ENCODE data around the gene UNC5B.
A peak's percentile ranks its signal among the peaks of the same experiment; 100 is the strongest.

UNC5B gene

DNA sequence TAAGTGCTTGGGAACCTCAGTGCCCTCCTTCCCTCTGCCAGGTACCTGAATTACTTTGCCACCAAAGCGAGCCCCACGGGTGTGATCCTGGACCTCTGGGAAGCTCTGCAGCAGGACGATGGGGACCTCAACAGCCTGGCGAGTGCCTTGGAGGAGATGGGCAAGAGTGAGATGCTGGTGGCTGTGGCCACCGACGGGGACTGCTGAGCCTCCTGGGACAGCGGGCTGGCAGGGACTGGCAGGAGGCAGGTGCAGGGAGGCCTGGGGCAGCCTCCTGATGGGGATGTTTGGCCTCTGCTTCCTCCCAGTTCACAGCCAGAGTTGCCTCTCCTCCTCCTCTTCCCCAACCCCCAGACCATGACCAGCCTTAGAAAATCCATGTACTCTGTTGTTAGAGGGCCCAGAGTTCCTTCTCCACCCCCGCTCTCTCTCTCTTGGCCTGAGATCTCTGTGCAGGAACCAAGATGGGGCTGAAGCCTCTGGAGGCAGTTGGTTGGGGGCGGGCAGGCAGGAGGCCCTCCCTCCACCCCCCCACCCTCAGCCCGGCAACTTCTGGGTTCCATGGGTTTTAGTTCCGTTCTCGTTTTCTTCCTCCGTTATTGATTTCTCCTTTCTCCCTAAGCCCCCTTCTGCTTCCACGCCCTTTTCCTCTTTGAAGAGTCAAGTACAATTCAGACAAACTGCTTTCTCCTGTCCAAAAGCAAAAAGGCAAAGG is 86.9 kb downstream of the UNC5B start:
- DNase-seq (ENCODE audit: low read depth in 2 of 2) = no peak

DNA sequence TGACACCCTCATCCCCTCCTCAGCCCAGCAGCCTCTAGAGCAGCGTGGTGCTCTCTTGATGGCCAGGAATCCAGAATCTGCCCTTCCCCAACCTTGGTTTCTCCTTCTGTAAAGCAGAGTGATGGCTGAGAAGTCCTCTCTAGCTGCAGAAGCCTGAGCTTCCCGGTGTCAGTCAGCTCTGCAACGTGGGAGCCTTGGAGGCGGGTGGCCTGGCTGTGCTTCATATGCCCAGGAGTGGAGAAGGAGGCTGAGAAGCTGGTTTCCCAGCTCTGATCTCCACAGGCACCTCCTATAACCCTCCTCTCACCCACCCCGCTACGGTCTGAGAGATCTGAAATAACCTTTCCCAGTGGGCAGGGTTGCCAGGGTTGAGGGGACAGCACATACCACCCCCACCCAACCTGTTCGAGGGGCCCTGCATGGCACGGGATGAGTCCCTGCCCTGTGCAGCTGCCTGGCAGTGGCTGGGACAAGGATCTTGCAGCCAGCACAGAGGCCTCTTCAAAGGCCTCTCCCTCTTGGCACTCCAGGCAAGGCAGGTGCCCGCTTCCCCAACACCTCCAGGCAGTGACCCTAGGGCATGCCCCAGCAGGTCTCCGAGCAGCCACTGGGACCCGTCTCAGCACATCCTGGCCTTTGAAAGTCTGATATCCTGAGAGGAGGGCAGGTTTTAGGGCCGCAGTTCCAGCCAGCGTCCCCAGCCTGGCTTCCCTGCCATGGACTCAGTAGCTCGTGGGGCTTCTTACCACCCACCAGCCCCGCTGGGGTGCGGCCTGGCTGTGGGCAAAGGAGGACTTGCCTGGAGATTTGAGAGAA is 88.4 kb downstream of the UNC5B start:
- no peak for DNase-seq (ENCODE audit: low read depth in 2 of 2)

DNA sequence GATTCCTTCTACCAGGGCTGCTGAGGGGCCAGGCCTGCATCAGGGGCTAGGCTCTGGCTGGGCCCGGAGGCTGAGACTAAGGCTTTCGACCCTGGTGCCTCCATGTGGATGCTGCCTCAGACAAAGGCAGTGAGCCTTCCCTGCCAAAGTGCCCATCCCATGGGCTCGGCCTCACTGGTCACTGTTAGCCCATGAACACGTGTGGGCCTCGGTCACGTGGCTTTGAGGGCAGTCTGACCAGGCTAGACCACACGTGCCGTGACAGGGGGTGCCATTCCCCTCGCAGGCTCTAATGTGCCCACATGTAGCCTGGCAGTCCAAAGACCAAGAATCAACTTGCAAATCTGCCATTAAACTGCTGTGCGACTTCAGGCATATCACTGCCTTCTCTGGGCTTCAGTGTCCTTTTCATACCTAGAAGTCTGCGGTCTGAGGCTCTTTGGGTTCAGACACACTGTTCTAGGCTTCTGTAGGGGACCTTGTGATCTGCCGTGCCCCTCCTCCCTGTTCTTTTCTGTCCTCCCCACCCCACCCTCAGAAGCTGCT is 89.1 kb downstream of the UNC5B start:
- no peak for DNase-seq (ENCODE audit: low read depth in 2 of 2)

DNA sequence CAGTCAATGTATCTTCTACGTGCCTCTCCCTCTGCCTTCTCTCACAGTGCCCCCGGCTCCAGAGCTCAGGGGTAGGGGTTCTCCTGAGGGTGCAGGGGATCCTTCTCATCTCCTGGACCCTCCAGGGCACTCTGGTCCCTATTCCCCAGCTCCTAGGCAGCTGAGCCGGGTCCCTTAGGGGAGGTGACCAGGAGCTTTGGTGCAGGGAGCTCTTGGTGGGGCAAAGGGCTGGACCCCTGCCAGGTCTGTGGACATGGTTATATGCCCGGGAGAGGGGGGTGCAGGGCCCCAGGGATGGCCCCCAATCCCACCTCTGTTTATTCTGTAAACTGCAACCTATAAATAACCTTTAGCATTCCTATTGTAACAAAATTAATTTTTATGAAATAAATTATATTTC is 90.1 kb downstream of the UNC5B start:
- DNase-seq (ENCODE audit: low read depth in 2 of 2) = no peak

DNA sequence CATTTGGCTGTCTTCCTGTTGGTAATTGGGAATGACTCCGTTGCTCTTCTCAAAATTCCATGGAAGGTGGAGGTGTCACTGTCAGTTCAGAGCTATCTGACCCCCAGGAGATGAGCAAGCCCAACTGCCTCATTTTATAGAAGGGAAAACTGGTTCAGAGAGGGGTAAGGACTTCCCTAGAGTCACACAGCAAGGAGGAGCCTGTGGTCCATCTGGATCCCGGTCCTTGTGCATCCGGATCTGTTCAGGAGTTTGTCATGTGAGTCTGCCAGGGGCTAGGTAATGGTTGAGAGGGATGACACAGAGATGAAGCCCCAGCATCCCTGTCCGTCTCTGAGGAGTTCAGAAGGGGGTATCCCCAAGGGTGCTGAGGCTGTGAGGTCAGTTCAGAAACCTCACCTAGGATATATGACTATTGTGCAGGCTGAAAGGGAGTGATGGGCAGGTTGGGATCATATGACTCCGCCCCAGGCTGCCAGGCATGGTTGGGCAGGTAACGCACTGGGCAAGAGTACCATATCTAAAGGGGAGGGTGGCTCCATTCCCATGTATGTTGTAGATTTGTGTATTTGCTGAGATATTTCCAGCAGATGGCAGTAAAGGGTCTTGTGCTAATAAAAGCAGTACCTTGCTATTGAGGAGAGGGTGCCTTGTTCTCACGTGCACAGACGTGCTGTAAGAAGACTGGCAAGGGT is 90.7 kb downstream of the UNC5B start:
- DNase-seq (ENCODE audit: low read depth in 2 of 2) = no peak

DNA sequence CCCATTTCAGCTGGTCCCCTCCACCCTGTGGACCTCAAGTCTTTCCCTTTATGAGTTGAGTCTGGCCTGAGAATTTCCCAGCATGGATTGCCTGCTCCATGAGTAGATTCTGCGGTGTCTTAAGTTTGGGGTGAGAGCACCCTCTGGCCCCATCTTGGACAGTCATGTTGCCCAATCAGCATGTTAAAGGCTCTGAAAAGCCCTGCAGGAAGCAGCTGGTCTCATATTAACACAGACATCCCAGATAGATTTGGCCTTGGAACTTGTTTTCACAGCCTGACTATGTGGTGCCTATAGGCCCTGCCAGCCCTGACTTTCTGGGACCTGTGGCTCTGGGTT is 91.2 kb downstream of the UNC5B start:
- DNase-seq (ENCODE audit: low read depth in 2 of 2) = no peak

DNA sequence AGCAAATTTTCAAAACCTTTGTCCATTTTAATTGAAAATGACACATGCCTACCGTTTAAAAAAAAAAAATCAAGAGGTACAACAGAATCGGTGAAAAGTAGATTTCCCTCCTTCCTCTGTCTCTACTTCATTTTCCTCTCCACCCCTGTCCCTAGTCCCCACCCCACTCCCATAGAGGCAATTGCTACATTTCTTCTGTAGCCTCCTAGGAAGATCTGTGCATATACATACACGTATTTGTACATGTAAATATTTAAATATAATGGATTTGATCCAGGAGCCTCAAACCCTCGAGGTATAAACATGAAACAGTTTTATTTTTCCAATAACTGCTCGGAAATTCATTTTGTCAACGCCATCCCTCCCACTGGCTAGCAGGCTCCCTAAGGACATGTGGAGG is 92.5 kb downstream of the UNC5B start:
- DNase-seq (ENCODE audit: low read depth in 2 of 2) = no peak

DNA sequence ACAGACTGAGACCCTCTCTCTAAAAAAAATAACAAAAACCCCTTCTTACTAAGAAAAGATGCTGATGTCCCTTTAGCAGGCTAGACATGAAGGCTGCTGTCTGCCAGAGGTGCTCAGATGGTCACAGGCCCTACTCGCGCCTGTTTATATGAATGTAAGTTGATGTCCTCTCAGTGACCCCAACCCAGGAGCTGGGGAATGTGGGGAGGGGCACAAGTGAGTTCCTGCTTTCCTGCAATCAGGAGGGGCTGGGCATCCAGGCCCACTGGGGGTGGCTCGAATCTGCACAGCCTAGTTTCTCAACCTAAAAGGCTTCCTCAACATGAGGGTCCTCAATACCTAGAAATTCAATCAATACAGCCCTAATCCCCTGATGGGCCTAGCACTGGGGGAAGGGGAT is 94.6 kb downstream of the UNC5B start:
- DNase-seq (ENCODE audit: low read depth in 2 of 2) = no peak

DNA sequence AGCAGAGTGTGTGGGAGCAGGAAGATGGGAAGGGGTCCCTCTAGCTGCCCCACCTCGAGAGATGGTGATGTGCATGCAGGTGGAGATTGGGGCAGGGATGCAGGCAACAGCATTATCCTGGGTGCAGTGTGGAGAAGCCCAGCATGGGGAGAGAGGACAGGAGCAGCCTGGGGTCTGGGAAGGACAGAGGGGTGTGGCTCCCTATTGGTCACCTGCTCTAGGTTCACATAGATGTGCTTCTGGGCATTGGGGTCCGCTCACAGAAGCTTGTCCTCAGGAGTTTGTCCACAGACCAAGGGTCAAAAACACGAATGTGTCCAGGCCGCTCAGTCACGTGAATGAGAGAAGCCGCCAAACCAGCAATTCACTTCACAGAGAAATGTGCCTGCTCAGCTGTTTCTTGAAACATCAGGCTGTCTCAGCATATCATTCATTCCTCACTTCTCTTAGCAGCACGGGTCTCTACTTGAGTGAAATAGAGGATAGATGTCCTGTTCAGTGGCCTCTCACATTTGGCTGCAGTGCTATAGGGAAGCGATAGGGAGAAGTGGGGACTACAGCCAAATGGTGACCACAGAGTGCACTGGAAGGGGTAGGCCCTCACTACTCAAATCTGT is 95.2 kb downstream of the UNC5B start:
- no peak for DNase-seq (ENCODE audit: low read depth in 2 of 2)

DNA sequence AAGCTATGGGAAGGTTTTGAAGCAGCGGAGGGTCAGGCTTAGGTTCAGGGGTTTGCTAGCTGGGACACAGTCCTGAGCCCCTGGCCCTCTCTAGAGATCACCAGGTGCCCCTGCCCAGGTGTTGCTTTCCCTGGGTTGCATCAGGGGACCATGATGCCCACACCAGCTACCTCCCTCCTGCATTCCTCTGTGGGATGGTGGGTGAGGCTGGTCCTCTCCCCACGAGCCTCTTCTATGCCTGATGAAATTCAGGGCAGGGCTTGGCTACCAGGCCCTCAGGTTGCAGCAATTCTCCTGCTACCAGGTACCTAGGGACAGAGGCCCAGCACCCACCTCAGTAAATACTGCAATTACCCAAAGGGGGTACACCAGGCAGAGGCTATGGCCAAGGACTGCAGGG is 95.9 kb downstream of the UNC5B start:
- no peak for DNase-seq (ENCODE audit: low read depth in 2 of 2)

DNA sequence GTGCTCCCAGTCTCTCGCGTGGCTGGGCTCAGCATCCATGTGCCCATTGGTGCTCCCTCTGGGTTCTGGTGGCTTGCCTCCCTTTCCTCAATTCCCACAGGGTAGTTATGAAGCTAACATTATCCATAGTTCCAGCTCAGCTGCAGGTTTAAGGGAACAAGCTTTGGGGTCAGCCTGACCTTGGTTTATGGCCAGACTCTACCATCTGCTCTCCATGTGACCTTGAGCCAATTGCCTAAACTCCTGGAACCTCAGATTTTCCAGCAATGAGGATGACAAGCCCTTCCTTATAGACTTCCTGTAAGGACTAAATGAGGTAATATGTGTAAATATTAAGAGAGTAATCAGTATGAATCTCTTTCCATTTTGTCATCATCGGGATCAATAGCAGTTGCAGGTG is 96.6 kb downstream of the UNC5B start:
- DNase-seq (ENCODE audit: low read depth in 2 of 2) = no peak

DNA sequence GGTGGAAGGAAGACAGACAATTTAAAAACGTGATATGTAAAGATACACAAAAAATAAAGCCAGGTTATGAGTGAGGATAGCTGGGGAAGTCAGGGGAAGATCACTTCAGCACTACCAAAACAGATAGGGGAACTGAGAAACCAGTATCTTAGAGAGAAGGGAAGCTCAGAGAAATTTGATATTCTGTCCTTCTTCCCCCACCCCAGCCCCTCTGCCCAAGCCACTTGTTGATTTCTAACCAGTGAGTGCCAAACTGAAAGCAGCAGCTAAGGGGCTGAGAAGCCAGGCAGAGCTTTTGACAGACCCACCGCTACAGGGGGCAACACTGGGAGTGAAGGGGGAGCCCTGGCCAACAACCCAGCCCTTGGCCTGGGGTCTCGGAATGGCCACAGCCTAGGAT is 97.5 kb downstream of the UNC5B start:
- no peak for DNase-seq (ENCODE audit: low read depth in 2 of 2)

DNA sequence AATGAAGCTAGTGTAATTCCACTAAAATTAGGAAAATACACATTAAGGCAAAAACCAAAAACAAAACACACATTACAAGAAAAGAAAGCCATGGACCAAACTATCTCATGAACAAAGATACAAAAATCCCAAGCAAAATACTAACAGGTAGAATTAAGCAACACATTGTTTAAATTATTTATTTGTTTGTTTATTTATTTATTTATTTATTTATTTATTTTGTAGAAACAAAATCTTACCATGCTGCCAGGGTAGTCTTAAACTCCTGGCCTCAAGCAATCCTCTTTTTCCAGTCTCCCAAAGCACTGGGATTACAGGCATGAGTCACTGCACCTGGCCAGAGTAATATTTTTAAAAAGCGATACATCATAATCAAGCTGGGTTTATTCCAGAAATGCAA is 99.8 kb downstream of the UNC5B start:
- DNase-seq (ENCODE audit: low read depth in 2 of 2) = no peak

DNA sequence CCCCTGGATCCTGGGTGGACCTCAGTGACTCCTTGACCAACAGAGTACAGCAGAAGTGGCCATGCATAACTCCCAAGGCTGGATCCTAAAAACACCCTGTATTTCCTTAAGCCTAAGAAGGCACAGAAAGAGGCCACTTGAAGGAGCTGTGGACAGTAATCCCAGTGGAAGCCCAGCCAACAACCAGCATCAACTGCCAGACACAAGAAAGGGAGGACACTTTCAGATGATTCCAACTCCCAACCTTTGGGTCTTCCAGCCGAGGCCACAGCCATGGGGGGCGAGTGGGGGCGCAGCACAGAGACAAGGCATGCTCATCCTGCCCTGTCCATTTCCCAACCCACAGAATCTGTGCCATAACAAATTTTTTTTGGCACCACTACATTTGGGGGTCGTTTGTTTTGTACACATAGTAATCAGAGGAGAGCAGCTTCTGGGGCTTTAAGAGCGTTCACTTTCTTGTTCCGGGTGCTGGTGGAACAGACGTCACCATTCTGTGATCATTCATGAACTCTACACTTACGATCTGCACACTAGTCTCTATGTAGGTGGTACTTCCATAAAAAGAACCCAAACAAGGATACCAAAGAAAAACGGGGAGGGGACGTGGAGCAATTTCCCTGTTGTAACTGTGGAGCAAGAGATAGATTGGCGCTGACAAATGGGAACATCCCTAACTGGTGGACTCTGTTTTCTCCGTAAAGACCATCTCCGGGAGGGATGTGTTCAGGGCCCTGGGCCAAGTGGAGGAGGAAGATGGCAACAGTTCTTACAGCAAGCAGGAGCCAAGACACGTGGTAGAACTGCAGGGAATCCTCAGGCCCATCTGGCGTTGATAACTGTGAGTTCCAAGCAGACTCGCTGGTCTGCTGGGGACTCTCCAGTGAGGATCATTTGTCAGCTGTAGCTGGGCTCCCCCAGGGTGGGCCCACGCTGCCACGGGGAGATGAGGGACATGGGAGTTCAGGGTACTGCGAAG is 100.7 kb downstream of the UNC5B start:
- no peak for DNase-seq (ENCODE audit: low read depth in 2 of 2)

DNA sequence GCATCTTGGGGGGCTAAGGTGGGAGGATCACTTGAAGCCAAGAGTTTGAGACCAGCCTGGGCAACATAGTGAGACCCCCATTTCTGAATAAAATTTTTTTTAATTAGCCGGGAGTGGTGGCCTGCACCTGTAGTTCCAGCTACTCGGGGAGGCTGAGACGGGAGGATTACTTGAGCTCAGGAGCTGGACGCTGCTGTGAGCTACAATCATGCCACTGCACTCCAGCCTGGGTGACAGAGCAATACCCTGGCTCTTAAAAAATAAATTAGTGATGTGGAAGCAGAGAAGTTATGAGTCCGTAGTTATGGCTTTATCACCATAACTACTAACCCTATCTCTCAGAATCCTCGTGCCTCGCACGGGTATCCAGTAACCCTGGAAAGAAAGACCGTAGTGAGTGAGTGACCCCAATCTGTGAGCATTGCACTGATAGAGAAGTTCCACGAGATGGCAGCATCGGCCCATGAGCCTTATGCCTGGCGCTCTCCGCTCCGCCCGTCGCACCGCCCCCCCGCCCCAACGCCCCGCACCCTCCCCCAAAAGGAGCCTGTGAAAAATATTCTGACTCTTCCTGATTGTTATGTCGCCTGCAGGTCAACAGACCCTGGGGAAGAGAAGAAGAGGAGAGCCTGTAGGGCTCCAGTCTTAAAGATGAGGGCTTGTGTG is 101.8 kb downstream of the UNC5B start:
- DNase-seq (ENCODE audit: low read depth in 2 of 2) = peak; percentile 24 to 31

DNA sequence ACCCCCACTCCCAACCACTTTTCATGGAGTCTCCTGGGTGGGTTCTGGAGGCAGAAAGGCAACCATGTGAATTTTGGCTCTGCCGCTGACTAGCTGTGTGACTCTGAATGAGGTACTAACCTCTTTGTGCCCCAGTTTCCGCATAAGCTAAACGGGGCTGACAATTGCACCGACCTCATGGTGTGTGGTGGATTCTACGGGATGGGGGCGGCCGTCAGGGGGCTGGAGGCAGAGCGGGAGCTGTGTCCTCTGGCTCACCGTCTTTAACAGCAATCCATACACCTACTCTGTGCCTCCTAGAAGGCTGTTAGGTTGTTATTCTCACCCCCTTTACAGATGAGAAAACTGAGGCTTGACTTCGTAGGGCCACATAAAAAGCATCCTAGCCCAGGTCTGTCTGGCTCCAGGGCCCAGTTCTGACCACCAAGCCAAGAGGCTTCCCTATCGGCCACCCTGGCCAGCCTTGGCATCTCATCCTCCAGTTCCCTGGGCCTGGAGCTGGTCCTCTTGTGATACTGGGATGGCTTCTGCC is 102.4 kb downstream of the UNC5B start:
- DNase-seq (ENCODE audit: low read depth in 2 of 2) = no peak

DNA sequence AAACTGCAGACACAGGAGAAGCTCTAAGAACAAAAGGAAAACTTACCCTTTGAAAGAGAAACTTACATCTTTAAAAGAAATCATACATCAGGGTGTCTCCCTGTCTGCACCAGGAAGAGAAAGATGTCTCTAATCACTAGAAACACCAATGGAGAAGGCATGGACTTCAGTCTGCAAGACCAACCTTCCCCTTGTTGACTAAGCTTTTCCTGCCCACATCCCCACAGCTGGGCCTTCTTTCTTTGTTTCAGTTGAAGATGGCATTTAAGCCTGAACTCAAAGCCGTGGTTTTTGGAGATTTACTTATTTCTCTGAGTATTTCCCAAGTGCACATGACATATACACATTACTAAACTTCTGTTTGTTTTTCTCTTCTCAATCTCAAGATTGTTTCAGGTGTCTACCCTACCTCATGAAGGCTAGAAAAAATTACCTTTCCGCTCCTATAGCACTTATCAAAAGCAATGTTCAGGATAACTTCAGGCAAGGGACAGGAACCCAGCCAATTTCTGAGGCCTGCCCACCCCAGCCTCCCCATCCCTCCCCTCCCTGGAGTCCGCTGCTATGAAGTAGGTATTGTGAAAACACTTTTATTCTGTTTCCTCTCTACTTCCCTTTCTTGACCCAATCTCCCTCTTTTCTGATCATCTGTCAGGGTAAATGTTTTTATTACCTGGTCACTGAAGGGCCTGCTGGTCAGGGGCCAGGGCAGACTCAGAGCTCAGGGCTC is 103.9 kb downstream of the UNC5B start:
- no peak for DNase-seq (ENCODE audit: low read depth in 2 of 2)

DNA sequence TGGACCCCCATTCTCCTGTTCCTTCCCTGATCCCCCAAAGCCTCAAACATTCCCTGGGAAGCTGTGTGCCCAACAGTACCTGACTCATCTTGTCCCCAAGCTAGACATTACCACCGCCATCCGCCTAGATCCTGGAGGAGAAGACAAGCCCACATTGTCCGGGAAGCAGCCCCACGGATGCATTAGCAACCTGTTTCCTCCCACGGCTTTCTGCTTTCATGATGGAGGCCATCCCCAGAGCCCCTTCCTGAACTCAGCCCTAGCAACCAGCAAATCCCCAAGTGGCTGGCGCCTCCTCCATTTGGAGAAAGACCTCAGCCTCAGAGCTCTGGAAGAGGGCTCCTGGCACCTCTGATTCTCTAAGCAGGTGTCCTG is 104.4 kb downstream of the UNC5B start:
- no peak for DNase-seq (ENCODE audit: low read depth in 2 of 2)

DNA sequence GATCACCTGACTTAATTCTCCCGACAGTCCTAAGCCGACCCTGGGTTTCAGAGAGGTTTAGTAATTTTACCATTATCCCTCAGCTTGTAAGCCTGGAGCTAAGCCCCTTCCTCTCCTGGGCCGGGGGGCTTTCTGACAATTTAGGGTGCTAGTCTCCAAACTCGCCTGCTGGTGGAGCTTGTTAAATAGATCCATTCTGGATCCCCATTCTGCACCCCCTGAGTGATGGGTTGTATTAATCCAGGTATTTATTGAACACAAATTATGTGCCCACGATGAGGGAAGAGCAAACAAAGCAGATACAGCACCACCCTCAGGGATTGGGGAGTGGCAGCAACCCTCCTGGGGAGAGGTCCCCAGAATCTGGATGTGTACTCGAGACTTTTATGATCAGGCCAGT is 105.4 kb downstream of the UNC5B start:
- no peak for DNase-seq (ENCODE audit: low read depth in 2 of 2)
